ENCODE results near the gene CDS2. TPM values are rescaled to one million over a fixed set of nuclear protein-coding genes. Genes with fewer than 3 reads are reported as not detected.
A peak's percentile ranks its signal among the peaks of the same experiment; 100 is the strongest.

Gene CDS2
- total and polyA plus RNA-seq, 2 of the 13 experiments (the other 11 are each of a cell fraction or from before 2014, with no cell fraction given) = 81.3 to 153 TPM

- peak; percentile 54 for TF ChIP-seq SAP130 (CRISPR knock-in tag; IDR thresholded peaks at IDR 0.05; ENCODE audit: low read depth)
- TF ChIP-seq CEBPG (CRISPR knock-in tag; IDR thresholded peaks at IDR 0.05) = no peak
- 0 out of 2 replicates have a peak, but pooled peaks have one; percentile 24 for TF ChIP-seq NR2F2 (IDR thresholded peaks at IDR 0.05; ENCODE audit: borderline replicate concordance, low read depth)
- no peak for TF ChIP-seq MAFF (IDR thresholded peaks at IDR 0.05; ENCODE audit: low read depth, low read length)
- TF ChIP-seq FOXA3 (CRISPR knock-in tag; IDR thresholded peaks at IDR 0.05) = 0 out of 2 replicates have a peak, but pooled peaks have one; percentile 5
- TF ChIP-seq ZNF275 (CRISPR knock-in tag; IDR thresholded peaks at IDR 0.05; ENCODE audit: borderline replicate concordance) = no peak
- TF ChIP-seq HNF4A (CRISPR knock-in tag; IDR thresholded peaks at IDR 0.05) = peak; percentile 24; the same call in 1 of the 2 replicates
- TF ChIP-seq ZBTB7B (CRISPR knock-in tag; IDR thresholded peaks at IDR 0.05) = no peak
Observed at GRCh38 chr20:5128886-5129285, 2.1 kb downstream of the CDS2 start (continued).

- no peak for FAIRE-seq
- H3K27me3 ChIP-seq (ENCODE audit: control insufficient read depth in 1 of 2, insufficient read depth in 2 of 2, low read length in 2 of 2) = no peaks in the 10 kb centered on the region; a peak in 1 of 5 replicates
- ChIA-PET CTCF (ENCODE audit: low intra/inter-chr PET ratio, low total read pairs) (no interaction called here), POLR2A (interaction anchor here (1.7 kb wide), 1 partner anchor 11 kb away, joined by 8 read pairs; the partner anchor contains the start of gene PCNA)
- peaks cover 85% of the 10 kb centered on the region for H3K79me2 ChIP-seq (ENCODE audit: insufficient read depth, low read length)
- H3K27ac ChIP-seq (ENCODE audit: extremely low read length, insufficient read depth, low read length) = no peak overlapping the region
- H3K4me2 ChIP-seq (ENCODE audit: low read depth, low read length) = no peak overlapping the region
- ATAC-seq = no peak
- H3K4me3 ChIP-seq (replicated peaks in 1 of 3; ENCODE audit: insufficient read depth in 1 of 3, low read depth in 2 of 3, low read length in 3 of 3) = no peak overlapping the region
- intact Hi-C loops (cut with micrococcal nuclease; ENCODE audit: unreplicated experiment) (no loop called here), in situ Hi-C loops (cut with HindIII; ENCODE audit: extremely low pct_ligation_motif_present, low pct_unique_long_range_greater_than_20kb) (no loop called here)
- H2AFZ ChIP-seq (ENCODE audit: low read length) = no peak overlapping the region
- H3K36me3 ChIP-seq (replicated peaks in 1 of 2; ENCODE audit: control insufficient read depth in 1 of 2, insufficient read depth in 2 of 2, low read length in 2 of 2) = peaks cover 0 to 18% of the 10 kb centered on the region in 2 experiments; a peak in 4 of 5 replicates
- WGBS (ENCODE audit: low lambda C conversion rate) = 99% methylated on average over 5 of the region's 5 CpGs
- H3K9ac ChIP-seq (ENCODE audit: insufficient read depth, low read depth, low read length) = no peak overlapping the region
- peaks cover 7% of the 10 kb centered on the region for H4K20me1 ChIP-seq (ENCODE audit: insufficient read depth, low read length)
- no peak for DNase-seq (ENCODE audit: low spot score)
- peaks cover 34% of the 10 kb centered on the region for H3K4me1 ChIP-seq (ENCODE audit: insufficient read depth, low read length)
- no TSS peak for BruUV-seq (replicated peaks)
- no peaks in the 10 kb centered on the region for H3K9me3 ChIP-seq (ENCODE audit: low read length)
- TF ChIP-seq NPAS2 (CRISPR knock-in tag; IDR thresholded peaks at IDR 0.05; ENCODE audit: borderline replicate concordance) = no peak
- no peak for TF ChIP-seq ZNF430 (CRISPR knock-in tag; IDR thresholded peaks at IDR 0.05)
- peak; percentile 68 for TF ChIP-seq ATF7 (IDR thresholded peaks at IDR 0.05)
- no peak for TF ChIP-seq ATF7 (CRISPR knock-in tag; IDR thresholded peaks at IDR 0.05)
- TF ChIP-seq REST (IDR thresholded peaks at IDR 0.05; ENCODE audit: borderline replicate concordance in 1 of 2, low read depth in 1 of 2, low read length in 2 of 2) = no peak
- peak; percentile 79; the same call in 1 of the 2 replicates for TF ChIP-seq CHD4 (IDR thresholded peaks at IDR 0.05; ENCODE audit: borderline replicate concordance, low read length)
- TF ChIP-seq ZNF629 (CRISPR knock-in tag; conservative IDR thresholded peaks at IDR 0.05) = peak; percentile 94
- no peak for TF ChIP-seq ATF1 (CRISPR knock-in tag; IDR thresholded peaks at IDR 0.05)
- peak; percentile 69; the same call in 1 of the 2 replicates for TF ChIP-seq ZMYM3 (CRISPR knock-in tag; IDR thresholded peaks at IDR 0.05)
- TF ChIP-seq YEATS4 (CRISPR knock-in tag; IDR thresholded peaks at IDR 0.05; ENCODE audit: borderline replicate concordance) = no peak
- no peak for TF ChIP-seq THAP8 (CRISPR knock-in tag; IDR thresholded peaks at IDR 0.05; ENCODE audit: borderline replicate concordance)
- no peak for TF ChIP-seq RCOR2 (CRISPR knock-in tag; IDR thresholded peaks at IDR 0.05)
- no peak for TF ChIP-seq GPN1 (CRISPR knock-in tag; IDR thresholded peaks at IDR 0.05; ENCODE audit: borderline replicate concordance)
Observed at GRCh38 chr20:5131502-5131901, 4.7 kb downstream of the CDS2 start.

Measured in HepG2 (cell line).